DOHH2 (cell line): ENCODE results near the gene MAP4K3.

Source experiments
- EZH2phosphoT487 ChIP-seq: fragments of 200-600 bp; sonication (generic); IDR thresholded peaks from 2 replicates; pipeline ENCODE4 v1.6.1; 2017; ENCODE audit warnings: borderline replicate concordance, mild to moderate bottlenecking, antibody characterized with exemption, low read length, moderate library complexity, mixed read lengths
- TF ChIP-seq, protein P1 (sequence below): fragments of 200-600 bp; sonication (generic); IDR thresholded peaks from one replicate; pipeline ENCODE4 v1.5.1; 2014; ENCODE audit warnings: antibody characterized with exemption, mild to moderate bottlenecking, low read depth, low read length; ENCODE audit not compliant: poor library complexity, severe bottlenecking

GRCh38 chr2:39378968-39379367 is 58.1 kb downstream of the MAP4K3 start:
- no peak for TF ChIP-seq EZH2phosphoT487
- TF ChIP-seq, protein P1, sequence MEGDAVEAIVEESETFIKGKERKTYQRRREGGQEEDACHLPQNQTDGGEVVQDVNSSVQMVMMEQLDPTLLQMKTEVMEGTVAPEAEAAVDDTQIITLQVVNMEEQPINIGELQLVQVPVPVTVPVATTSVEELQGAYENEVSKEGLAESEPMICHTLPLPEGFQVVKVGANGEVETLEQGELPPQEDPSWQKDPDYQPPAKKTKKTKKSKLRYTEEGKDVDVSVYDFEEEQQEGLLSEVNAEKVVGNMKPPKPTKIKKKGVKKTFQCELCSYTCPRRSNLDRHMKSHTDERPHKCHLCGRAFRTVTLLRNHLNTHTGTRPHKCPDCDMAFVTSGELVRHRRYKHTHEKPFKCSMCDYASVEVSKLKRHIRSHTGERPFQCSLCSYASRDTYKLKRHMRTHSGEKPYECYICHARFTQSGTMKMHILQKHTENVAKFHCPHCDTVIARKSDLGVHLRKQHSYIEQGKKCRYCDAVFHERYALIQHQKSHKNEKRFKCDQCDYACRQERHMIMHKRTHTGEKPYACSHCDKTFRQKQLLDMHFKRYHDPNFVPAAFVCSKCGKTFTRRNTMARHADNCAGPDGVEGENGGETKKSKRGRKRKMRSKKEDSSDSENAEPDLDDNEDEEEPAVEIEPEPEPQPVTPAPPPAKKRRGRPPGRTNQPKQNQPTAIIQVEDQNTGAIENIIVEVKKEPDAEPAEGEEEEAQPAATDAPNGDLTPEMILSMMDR, result no peak
